IMR-90 (cell line): ENCODE results near the gene TP73.

Experiments used
- CEBPB ChIP-seq: IDR thresholded peaks from 2 replicates; pipeline ENCODE4 v1.6.1; 2012; ENCODE audit warnings: low read depth, low read length, improper control_type of control experiment
- ELK1 ChIP-seq: fragments of 150-350 bp; IDR thresholded peaks from 2 replicates; pipeline ENCODE4 v1.6.1; 2016; ENCODE audit warnings: low read depth, mild to moderate bottlenecking, low read length, moderate library complexity, borderline replicate concordance
- MAFK ChIP-seq: IDR thresholded peaks from 2 replicates; pipeline ENCODE4 v1.6.1; 2012; ENCODE audit warnings: low read depth, low read length, improper control_type of control experiment
- MXI1 ChIP-seq: IDR thresholded peaks from 2 replicates; pipeline ENCODE4 v1.6.1; 2012; ENCODE audit warnings: low read depth, mild to moderate bottlenecking, low read length, moderate library complexity, borderline replicate concordance
- POLR2A ChIP-seq: IDR thresholded peaks from 2 replicates; pipeline ENCODE4 v1.6.1; 2012; ENCODE audit warnings: mild to moderate bottlenecking, low read depth, low read length
- RAD21 ChIP-seq: IDR thresholded peaks from 2 replicates; pipeline ENCODE4 v1.6.1; 2012; ENCODE audit warnings: low read length, improper control_type of control experiment
- RCOR1 ChIP-seq: IDR thresholded peaks from 2 replicates; pipeline ENCODE4 v1.6.1; 2012; ENCODE audit warnings: mild to moderate bottlenecking, low read length, improper control_type of control experiment; ENCODE audit not compliant: insufficient replicate concordance
- RFX5 ChIP-seq: IDR thresholded peaks from 2 replicates; pipeline ENCODE4 v1.8.0; 2012; ENCODE audit warnings: low read depth, mild to moderate bottlenecking, low read length, moderate library complexity
- USF2 ChIP-seq: fragments of 150-350 bp; IDR thresholded peaks from 2 replicates; pipeline ENCODE4 v1.6.1; 2017; ENCODE audit warnings: mild to moderate bottlenecking, antibody characterized with exemption, low read length, low read depth
- TF ChIP-seq, protein P1 (sequence below): conservative IDR thresholded peaks from 2 replicates; pipeline ENCODE4 v1.5.1; 2012; ENCODE audit warnings: mild to moderate bottlenecking, low read depth, low read length, improper control_type of control experiment

GRCh38 chr1:3659093-3659492 lies 6.8 kb downstream of the TP73 start:
- TF ChIP-seq CEBPB (no peak), RAD21 (no peak), USF2 (no peak), POLR2A (no peak), MXI1 (no peak), ELK1 (no peak), RCOR1 (no peak), RFX5 (no peak), MAFK (no peak)
- TF ChIP-seq, protein P1, sequence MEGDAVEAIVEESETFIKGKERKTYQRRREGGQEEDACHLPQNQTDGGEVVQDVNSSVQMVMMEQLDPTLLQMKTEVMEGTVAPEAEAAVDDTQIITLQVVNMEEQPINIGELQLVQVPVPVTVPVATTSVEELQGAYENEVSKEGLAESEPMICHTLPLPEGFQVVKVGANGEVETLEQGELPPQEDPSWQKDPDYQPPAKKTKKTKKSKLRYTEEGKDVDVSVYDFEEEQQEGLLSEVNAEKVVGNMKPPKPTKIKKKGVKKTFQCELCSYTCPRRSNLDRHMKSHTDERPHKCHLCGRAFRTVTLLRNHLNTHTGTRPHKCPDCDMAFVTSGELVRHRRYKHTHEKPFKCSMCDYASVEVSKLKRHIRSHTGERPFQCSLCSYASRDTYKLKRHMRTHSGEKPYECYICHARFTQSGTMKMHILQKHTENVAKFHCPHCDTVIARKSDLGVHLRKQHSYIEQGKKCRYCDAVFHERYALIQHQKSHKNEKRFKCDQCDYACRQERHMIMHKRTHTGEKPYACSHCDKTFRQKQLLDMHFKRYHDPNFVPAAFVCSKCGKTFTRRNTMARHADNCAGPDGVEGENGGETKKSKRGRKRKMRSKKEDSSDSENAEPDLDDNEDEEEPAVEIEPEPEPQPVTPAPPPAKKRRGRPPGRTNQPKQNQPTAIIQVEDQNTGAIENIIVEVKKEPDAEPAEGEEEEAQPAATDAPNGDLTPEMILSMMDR = no peak
